ENCODE measurements around the gene LPP. TPM values are rescaled to one million over a fixed set of nuclear protein-coding genes. Genes with fewer than 3 reads are reported as not detected.

The LPP gene
- total RNA-seq, 8 experiments from 2014 or later: 6.0 to 77.8 (median 15.4) TPM

GRCh38 chr3:188788621-188789081, 634.7 kb downstream of the LPP start:
- Histone ChIP-seq H3K4me3 (no peak overlapping the region), H3K4me1 (replicated peaks in 1 of 2) (peaks cover 8 to 12% of the 10 kb centered on the region in 2 donors), H3K27ac (no peak overlapping the region)
- in situ Hi-C loops (cut with MboI; ENCODE audit: low pct_unique_long_range_greater_than_20kb in 2 of 9, low sequenced_read_pairs in 9 of 9, unreplicated experiment in 9 of 9): no loop called here
- ATAC-seq (replicated peaks in 6 of 8): peak in 7 of 8 experiments; percentile 46 to 87 (median 81)
- 4 to 93% (median 46%) methylated on average over 1 to 5 of the region's 5 CpGs; no CpG with 5 or more reads in 1 of the 10 experiments for WGBS, 10 experiments

- peak in 3 of 8 experiments; percentile 5 to 39 (median 13) for ATAC-seq (replicated peaks in 6 of 8)
- 33 to 100% (median 74%) methylated on average over 1 to 4 of the region's 4 CpGs; no CpG with 5 or more reads in 1 of the 10 experiments for WGBS, 10 experiments
- Histone ChIP-seq H3K27ac (no peak overlapping the region), H3K4me3 (no peak overlapping the region), H3K4me1 (replicated peaks in 1 of 2) (peaks cover 8 to 12% of the 10 kb centered on the region in 2 donors)
- in situ Hi-C loops (cut with MboI; ENCODE audit: low pct_unique_long_range_greater_than_20kb in 2 of 9, low sequenced_read_pairs in 9 of 9, unreplicated experiment in 9 of 9): no loop called here
Observed at GRCh38 chr3:188789251-188789650, 635.3 kb downstream of the LPP start.

GRCh38 chr3:188791311-188791710, 637.4 kb downstream of the LPP start:
- Histone ChIP-seq H3K27ac (no peak overlapping the region), H3K4me3 (no peak overlapping the region), H3K4me1 (replicated peaks in 1 of 2) (peaks cover 8 to 12% of the 10 kb centered on the region in 2 donors)
- ATAC-seq (replicated peaks in 6 of 8): peak in 5 of 8 experiments; percentile 54 to 82 (median 69)
- 30 to 100% (median 86%) methylated on average over 2 to 4 of the region's 4 CpGs; no CpG with 5 or more reads in 3 of the 10 experiments for WGBS, 10 experiments
- in situ Hi-C loops (cut with MboI; ENCODE audit: low pct_unique_long_range_greater_than_20kb in 2 of 9, low sequenced_read_pairs in 9 of 9, unreplicated experiment in 9 of 9): no loop called here

- peaks cover 8 to 12% of the 10 kb centered on the region in 2 donors for H3K4me1 ChIP-seq (replicated peaks in 1 of 2)
- H3K27ac ChIP-seq: no peak overlapping the region
- in situ Hi-C loops (cut with MboI; ENCODE audit: low pct_unique_long_range_greater_than_20kb in 2 of 9, low sequenced_read_pairs in 9 of 9, unreplicated experiment in 9 of 9): no loop called here
- H3K4me3 ChIP-seq: no peak overlapping the region
- ATAC-seq (replicated peaks in 6 of 8): peak; percentile 25 to 67 (median 44)
- 0 to 100% (median 80%) methylated on average over 1 to 5 of the region's 6 CpGs; no CpG with 5 or more reads in 1 of the 10 experiments for WGBS, 10 experiments
Observed at GRCh38 chr3:188792793-188793192, 638.8 kb downstream of the LPP start.

- Histone ChIP-seq H3K4me1 (replicated peaks in 1 of 2) (peaks cover 0 to 2% of the 10 kb centered on the region in 2 donors), H3K27ac (no peak overlapping the region), H3K4me3 (no peak overlapping the region)
- 5 to 100% (median 75%) methylated on average over 1 to 3 of the region's 3 CpGs; no CpG with 5 or more reads in 1 of the 10 experiments for WGBS, 10 experiments
- in situ Hi-C loops (cut with MboI; ENCODE audit: low pct_unique_long_range_greater_than_20kb in 2 of 9, low sequenced_read_pairs in 9 of 9, unreplicated experiment in 9 of 9): no loop called here
- ATAC-seq (replicated peaks in 6 of 8): no peak
Observed at GRCh38 chr3:188796122-188796631, 642.2 kb downstream of the LPP start.

- ATAC-seq (replicated peaks in 6 of 8): no peak
- H3K27ac ChIP-seq: no peak overlapping the region
- in situ Hi-C loops (cut with MboI; ENCODE audit: low pct_unique_long_range_greater_than_20kb in 2 of 9, low sequenced_read_pairs in 9 of 9, unreplicated experiment in 9 of 9): no loop called here
- H3K4me3 ChIP-seq: no peak overlapping the region
- 0 to 80% (median 60%) methylated on average over 1 to 2 of the region's 3 CpGs; no CpG with 5 or more reads in 4 of the 10 experiments for WGBS, 10 experiments
- no peaks in the 10 kb centered on the region for H3K4me1 ChIP-seq (replicated peaks in 1 of 2)
Observed at GRCh38 chr3:188797045-188797444, 643.1 kb downstream of the LPP start.

GRCh38 chr3:188798556-188799145, 644.7 kb downstream of the LPP start:
- in situ Hi-C loops (cut with MboI; ENCODE audit: low pct_unique_long_range_greater_than_20kb in 2 of 9, low sequenced_read_pairs in 9 of 9, unreplicated experiment in 9 of 9): no loop called here
- 36 to 100% (median 85%) methylated on average over 2 to 5 of the region's 5 CpGs; no CpG with 5 or more reads in 1 of the 10 experiments for WGBS, 10 experiments
- Histone ChIP-seq H3K4me1 (replicated peaks in 1 of 2) (no peaks in the 10 kb centered on the region), H3K4me3 (no peak overlapping the region), H3K27ac (no peak overlapping the region)
- peak in 2 of 8 experiments; percentile 21 to 62 for ATAC-seq (replicated peaks in 6 of 8)

- in situ Hi-C loops (cut with MboI; ENCODE audit: low pct_unique_long_range_greater_than_20kb in 2 of 9, low sequenced_read_pairs in 9 of 9, unreplicated experiment in 9 of 9): no loop called here
- no peak for ATAC-seq (replicated peaks in 6 of 8)
- 72 to 100% (median 92%) methylated on average over 1 to 4 of the region's 4 CpGs; no CpG with 5 or more reads in 2 of the 10 experiments for WGBS, 10 experiments
- no peaks in the 10 kb centered on the region for H3K4me1 ChIP-seq (replicated peaks in 1 of 2)
- no peak overlapping the region for H3K27ac ChIP-seq
- no peak overlapping the region for H3K4me3 ChIP-seq
Observed at GRCh38 chr3:188801393-188801792, 647.4 kb downstream of the LPP start.

- Histone ChIP-seq H3K4me1 (replicated peaks in 1 of 2) (no peaks in the 10 kb centered on the region), H3K27ac (no peak overlapping the region), H3K4me3 (no peak overlapping the region)
- ATAC-seq (replicated peaks in 6 of 8): no peak
- in situ Hi-C loops (cut with MboI; ENCODE audit: low pct_unique_long_range_greater_than_20kb in 2 of 9, low sequenced_read_pairs in 9 of 9, unreplicated experiment in 9 of 9): no loop called here
- 94 to 100% (median 100%) methylated on average over 1 to 3 of the region's 3 CpGs; no CpG with 5 or more reads in 7 of the 10 experiments for WGBS, 10 experiments
Observed at GRCh38 chr3:188802645-188803044, 648.7 kb downstream of the LPP start.

GRCh38 chr3:188807006-188807405, 653.0 kb downstream of the LPP start:
- in situ Hi-C loops (cut with MboI; ENCODE audit: low pct_unique_long_range_greater_than_20kb in 2 of 9, low sequenced_read_pairs in 9 of 9, unreplicated experiment in 9 of 9): no loop called here
- H3K4me3 ChIP-seq: no peak overlapping the region
- H3K4me1 ChIP-seq (replicated peaks in 1 of 2): no peaks in the 10 kb centered on the region
- H3K27ac ChIP-seq: no peak overlapping the region
- WGBS, 10 experiments: 81 to 100% (median 100%) methylated on average over 1 of the region's 1 CpG
- no peak for ATAC-seq (replicated peaks in 6 of 8)

- in situ Hi-C loops (cut with MboI; ENCODE audit: low pct_unique_long_range_greater_than_20kb in 2 of 9, low sequenced_read_pairs in 9 of 9, unreplicated experiment in 9 of 9): no loop called here
- Histone ChIP-seq H3K4me1 (replicated peaks in 1 of 2) (no peaks in the 10 kb centered on the region), H3K4me3 (no peak overlapping the region), H3K27ac (no peak overlapping the region)
- WGBS, 10 experiments: 29 to 100% (median 83%) methylated on average over 1 of the region's 1 CpG; no CpG with 5 or more reads in 2 of the 10 experiments
- no peak for ATAC-seq (replicated peaks in 6 of 8)
Observed at GRCh38 chr3:188812198-188812597, 658.2 kb downstream of the LPP start.

GRCh38 chr3:188814581-188814980, 660.6 kb downstream of the LPP start:
- 67 to 100% (median 90%) methylated on average over 1 to 2 of the region's 2 CpGs; no CpG with 5 or more reads in 1 of the 10 experiments for WGBS, 10 experiments

GRCh38 chr3:188817103-188817934, 663.4 kb downstream of the LPP start:
- no peaks in the 10 kb centered on the region for H3K4me1 ChIP-seq (replicated peaks in 1 of 2)
- 66 to 100% (median 87%) methylated on average over 2 to 6 of the region's 7 CpGs; no CpG with 5 or more reads in 1 of the 10 experiments for WGBS, 10 experiments
- in situ Hi-C loops (cut with MboI; ENCODE audit: low pct_unique_long_range_greater_than_20kb in 2 of 9, low sequenced_read_pairs in 9 of 9, unreplicated experiment in 9 of 9): no loop called here
- no peak overlapping the region for H3K27ac ChIP-seq
- ATAC-seq (replicated peaks in 6 of 8): no peak
- no peak overlapping the region for H3K4me3 ChIP-seq

More at GRCh38 chr3:188814581-188814980, 660.6 kb downstream of the LPP start:
- in situ Hi-C loops (cut with MboI; ENCODE audit: low pct_unique_long_range_greater_than_20kb in 2 of 9, low sequenced_read_pairs in 9 of 9, unreplicated experiment in 9 of 9): no loop called here
- peak in 1 of 8 experiments; percentile 18 for ATAC-seq (replicated peaks in 6 of 8)
- Histone ChIP-seq H3K27ac (no peak overlapping the region), H3K4me3 (no peak overlapping the region), H3K4me1 (replicated peaks in 1 of 2) (no peaks in the 10 kb centered on the region)
